ENCODE data around the gene OR1E1. TPM values are rescaled to one million over a fixed set of nuclear protein-coding genes. Genes with fewer than 3 reads are reported as not detected.
"Not testable (repeated sequence)": the region's sequence is repeated elsewhere in the genome, so short reads cannot be mapped to it uniquely, and the experiment has no call there.

OR1E1 gene
- total RNA-seq, 6 experiments from 2014 or later: not detected

- Histone ChIP-seq H3K27me3 (peaks cover 0 to 9% of the 10 kb centered on the region in 2 donors), H3K4me1 (no peaks in the 10 kb centered on the region), H3K4me3 (no peak overlapping the region), H3K36me3 (no peaks in the 10 kb centered on the region), H3K9me3 (no peaks in the 10 kb centered on the region), H3K27ac (no peak overlapping the region)
- DNase-seq (no peak), ATAC-seq (no peak)
- TF ChIP-seq CTCF (IDR thresholded peaks at IDR 0.05) (no peak), POLR2A (IDR thresholded peaks at IDR 0.05) (no peak)
- 78% methylated on average over 5 of the region's 5 CpGs for WGBS (ENCODE audit: insufficient coverage, low coverage, low lambda C conversion rate, missing lambda C conversion rate)
- intact Hi-C loops (cut with DNase I): no loop called here
Observed at GRCh38 chr17:3381957-3382356, 16.3 kb downstream of the OR1E1 start.

GRCh38 chr17:3378321-3378720 is 19.9 kb downstream of the OR1E1 start:
- peak in 1 of 4 donors; percentile 20 for ATAC-seq
- no peak for TF ChIP-seq POLR2A (IDR thresholded peaks at IDR 0.05)
- no peak for TF ChIP-seq CTCF (IDR thresholded peaks at IDR 0.05)

GRCh38 chr17:3371167-3371566 is 27.0 kb downstream of the OR1E1 start:
- H3K9me3 ChIP-seq; H3K4me1 ChIP-seq; H3K27ac ChIP-seq; H3K27me3 ChIP-seq; ATAC-seq; H3K4me3 ChIP-seq; H3K36me3 ChIP-seq; intact Hi-C loops (cut with DNase I); DNase-seq: not testable (repeated sequence)
- WGBS (ENCODE audit: insufficient coverage, low coverage, low lambda C conversion rate, missing lambda C conversion rate): no CpG with 5 or more reads among the region's 31 CpGs

More at GRCh38 chr17:3378321-3378720, 19.9 kb downstream of the OR1E1 start:
- 67% methylated on average over 3 of the region's 8 CpGs for WGBS (ENCODE audit: insufficient coverage, low coverage, low lambda C conversion rate, missing lambda C conversion rate)
- intact Hi-C loops (cut with DNase I): no loop called here
- no peaks in the 10 kb centered on the region for H3K36me3 ChIP-seq
- H3K4me1 ChIP-seq: no peaks in the 10 kb centered on the region
- no peak overlapping the region for H3K4me3 ChIP-seq
- H3K27me3 ChIP-seq: no peaks in the 10 kb centered on the region
- no peaks in the 10 kb centered on the region for H3K9me3 ChIP-seq
- DNase-seq: no peak
- H3K27ac ChIP-seq: no peak overlapping the region

Small RNA genes within 50 kb of the gene (small RNA-seq; reads per million reads assigned to genes)
- 0 reads per million in 2 experiments for gene OR1AC1P

Other genes with a start within 250 kb of the OR1E1 start
- gene OR1A2, start 200.9 kb downstream of the OR1E1 start, total RNA-seq: not detected
- not detected for gene OR1A1, start 190.7 kb downstream of the OR1E1 start, total RNA-seq
- gene OR3A1, start 100.0 kb downstream of the OR1E1 start, total RNA-seq: not detected
- not detected for gene OR3A2, start 12.1 kb downstream of the OR1E1 start, total RNA-seq
- gene OR3A3, start 13.0 kb upstream of the OR1E1 start, total RNA-seq: not detected
- not detected for gene OR1E2, start 35.4 kb upstream of the OR1E1 start, total RNA-seq
- gene SPATA22, start 73.4 kb upstream of the OR1E1 start, total RNA-seq: not detected
- 1 to 10 TPM; 1.7 to 6.0 (median 4.2) TPM for gene ASPA, start 77.6 kb upstream of the OR1E1 start, total RNA-seq
- 1 to 10 TPM in 1 of 6 experiments, under 1 TPM in 4, not detected in 1; 0.12 to 2.1 (median 0.37) TPM for gene TRPV3, start 159.4 kb upstream of the OR1E1 start, total RNA-seq
- gene TRPV1, start 211.0 kb upstream of the OR1E1 start, total RNA-seq: 10 to 100 TPM in 1 of 6 experiments, 1 to 10 TPM in 5; 3.1 to 12.0 (median 6.4) TPM
- 10 to 100 TPM; 13.5 to 26.1 (median 22.8) TPM for gene SHPK, start 237.8 kb upstream of the OR1E1 start, total RNA-seq
- gene CTNS, start 238.3 kb upstream of the OR1E1 start, total RNA-seq: 10 to 100 TPM in 2 of 6 experiments, 1 to 10 TPM in 4; 6.7 to 30.3 (median 9.4) TPM

Measured in right lobe of liver (tissue), 6 donors.